K562 (cell line): ENCODE measurements around the gene MYL4. TPM values are rescaled to one million over a fixed set of nuclear protein-coding genes. Genes with fewer than 3 reads are reported as not detected.

ENCODE experiments used
- ATAC-seq: fragments of 200-7000 bp; cut with Tn5 transposase; 3 replicates; pipeline ENCODE4 v1.9.1; 2020; ENCODE audit warnings: moderate library complexity
- BruUV-seq: library from RNA; stranded (reverse); fragments of 400-500 nt; replicated peaks from 2 replicates; lab custom pipeline; 2021; lab: Mats Ljungman, UMichigan
- CTCF ChIA-PET: fragments of 300-600 bp; formaldehyde crosslinking; extraction: SDS; loops from one replicate; lab custom pipeline; 2021; ENCODE audit warnings: low intra/inter-chr PET ratio; lab: Yijun Ruan, JAX
- POLR2A ChIA-PET: fragments of 300-600, 350-650 bp; sonication (Branson Sonifier 250); formaldehyde crosslinking; extraction: SDS; loops from one replicate; lab custom pipeline; 2021; ENCODE audit warnings: antibody characterized with exemption, inconsistent platforms; lab: Yijun Ruan, JAX
- DNase-seq, 4 experiments: peaks; one replicate each; pipeline versions ENCODE4 v3.0.0 to v3.0.0-alpha.2; 2011 to 2018; ENCODE audit warnings: low spot score in 3 of 4, mixed read lengths in 3 of 4; ENCODE audit errors: extremely low read depth in 1 of 4
- FAIRE-seq: peaks from 2 replicates; lab custom pipeline; 2011; peaks lifted over from hg19 to GRCh38; lab: Jason Lieb, UNC
- H2AFZ ChIP-seq: 2 replicates; pipeline ENCODE4 v1.6.0; 2011; ENCODE audit warnings: low read depth, low read length, control low read depth, inconsistent platforms
- H3K27ac ChIP-seq: fragments of 200-600 bp; 3 replicates; pipeline ENCODE4 v1.8.0; 2011; ENCODE audit warnings: low read depth, mild to moderate bottlenecking, control low read depth, inconsistent platforms, low read length, moderate library complexity, mixed read lengths; ENCODE audit errors: extremely low read depth
- H3K27me3 ChIP-seq, 2 experiments: fragments of 300-600 bp in 1 of 2; 2 replicates in 1 of 2; 3 replicates in 1 of 2; pipeline versions ENCODE4 v1.6.0 to v1.8.0; 2011; ENCODE audit warnings: inconsistent platforms in 2 of 2, low read length in 2 of 2, mild to moderate bottlenecking in 1 of 2, mixed read lengths in 1 of 2, moderate library complexity in 1 of 2; ENCODE audit not compliant: control insufficient read depth in 2 of 2, insufficient read depth in 2 of 2
- H3K36me3 ChIP-seq: fragments of 300-600 bp; 3 replicates; pipeline ENCODE4 v1.8.0; 2011; ENCODE audit warnings: mild to moderate bottlenecking, low read length, inconsistent platforms; ENCODE audit not compliant: control insufficient read depth, insufficient read depth
- H3K4me1 ChIP-seq, 2 experiments: fragments of 200-600 bp in 1 of 2; replicated peaks in 1 of 2; 2 replicates in 1 of 2; 3 replicates in 1 of 2; pipeline versions ENCODE4 v1.5.1 to v1.8.0; 2011; ENCODE audit warnings: inconsistent platforms in 2 of 2, low read length in 2 of 2, mild to moderate bottlenecking in 1 of 2, mixed read lengths in 1 of 2, moderate library complexity in 1 of 2; ENCODE audit not compliant: control insufficient read depth in 2 of 2, insufficient read depth in 2 of 2
- H3K4me2 ChIP-seq: 2 replicates; pipeline ENCODE4 v1.6.1; 2011; ENCODE audit warnings: low read length, control low read depth, inconsistent platforms, mixed read lengths; ENCODE audit not compliant: insufficient read depth
- H3K4me3 ChIP-seq: fragments of 200-600 bp; sonication (generic), shearing (Covaris generic); 2 replicates; pipeline ENCODE4 v1.5.1; 2016; ENCODE audit warnings: control low read depth, inconsistent platforms
- H3K79me2 ChIP-seq: fragments of 200-600 bp; 3 replicates; pipeline ENCODE4 v1.8.0; 2011; ENCODE audit warnings: low read length, inconsistent platforms; ENCODE audit not compliant: control insufficient read depth, insufficient read depth
- H3K9ac ChIP-seq, 2 experiments: 2 replicates each; pipeline versions ENCODE4 v1.6.0 to v1.6.1; 2011; ENCODE audit warnings: low read depth in 2 of 2, low read length in 2 of 2, control low read depth in 1 of 2, inconsistent platforms in 1 of 2, mild to moderate bottlenecking in 1 of 2, mixed read lengths in 1 of 2; ENCODE audit not compliant: insufficient read depth in 1 of 2
- H3K9me1 ChIP-seq: one replicate; pipeline ENCODE4 v1.6.0; 2011; ENCODE audit warnings: inconsistent platforms, mild to moderate bottlenecking, low read length, moderate library complexity; ENCODE audit not compliant: control insufficient read depth, insufficient read depth
- H3K9me3 ChIP-seq: replicated peaks from 2 replicates; pipeline ENCODE4 v1.5.1; 2011; ENCODE audit warnings: low read depth, low read length, inconsistent platforms; ENCODE audit not compliant: control insufficient read depth, insufficient read depth
- H4K20me1 ChIP-seq: replicated peaks from 2 replicates; pipeline ENCODE4 v1.6.1; 2011; ENCODE audit warnings: low read length, inconsistent platforms, mixed read lengths; ENCODE audit not compliant: control insufficient read depth, insufficient read depth
- POU5F1 ChIP-seq: fragments of 150-350 bp; IDR thresholded peaks from 2 replicates; pipeline ENCODE4 v1.6.1; 2014; ENCODE audit warnings: borderline replicate concordance, low read length, low read depth, mild to moderate bottlenecking; ENCODE audit not compliant: partially characterized antibody
- WGBS: fragments of 100-300 bp; shearing (Covaris generic); methylation state at CpG from one replicate; pipeline ENCODE4 v1.1.6; 2016; ENCODE audit warnings: low coverage, mixed read lengths; ENCODE audit not compliant: insufficient coverage; ENCODE audit errors: missing lambda C conversion rate; 5-methylcytosine and 5-hydroxymethylcytosine counted together
- in situ Hi-C: fragments of 300-500 bp; cut with MboI; formaldehyde crosslinking; loops from 4 replicates; pipeline ENCODE4 v1.15.0; 2018; ENCODE audit warnings: inconsistent platforms, mixed read lengths
- intact Hi-C: fragments of 100-400 bp; cut with micrococcal nuclease; formaldehyde crosslinking; loops from 2 replicates; pipeline ENCODE4 v1.14.2; 2022
- polyA plus RNA-seq, 8 experiments: library from polyadenylated mRNA; depleted of rRNA in 4 of 8; stranded (reverse) in 5 of 8; unstranded in 3 of 8; fragments of >200 nt; fragmentation: Nextera tagmentation in 2 of 8; fragmentation: Illumina TruSeq in 1 of 8; extraction: Ambion mirVana in 2 of 8; extraction: Trizol in 1 of 8; gene quantifications; 2 replicates each; pipeline versions ENCODE4 v1.2.1 to v1.2.3, GENCODE V29; 2011 to 2014; ENCODE audit warnings: inconsistent platforms in 1 of 8, missing spikeins in 1 of 8
- total RNA-seq, 7 experiments: library from RNA; depleted of rRNA in 6 of 7; stranded (reverse); fragments of >200 nt in 6 of 7; fragmentation: Illumina TruSeq in 2 of 7; extraction: Trizol in 2 of 7; gene quantifications; 2 replicates each; pipeline versions ENCODE4 v1.2.1 to v1.2.3, GENCODE V29; 2011 to 2021; ENCODE audit warnings: low replicate concordance in 1 of 7
- TF ChIP-seq, protein P1 (sequence below): fragments of 250-450 bp; sonication (Bioruptor Pico); IDR thresholded peaks from 2 replicates; pipeline ENCODE4 v1.8.0; 2022; ENCODE audit warnings: moderate library complexity, mild to moderate bottlenecking, inconsistent platforms

Gene MYL4
- total and polyA plus RNA-seq, 9 of the 15 experiments (the other 6 are each of a cell fraction or from before 2014, with no cell fraction given) = 117 to 423 (median 221) TPM

DNA sequence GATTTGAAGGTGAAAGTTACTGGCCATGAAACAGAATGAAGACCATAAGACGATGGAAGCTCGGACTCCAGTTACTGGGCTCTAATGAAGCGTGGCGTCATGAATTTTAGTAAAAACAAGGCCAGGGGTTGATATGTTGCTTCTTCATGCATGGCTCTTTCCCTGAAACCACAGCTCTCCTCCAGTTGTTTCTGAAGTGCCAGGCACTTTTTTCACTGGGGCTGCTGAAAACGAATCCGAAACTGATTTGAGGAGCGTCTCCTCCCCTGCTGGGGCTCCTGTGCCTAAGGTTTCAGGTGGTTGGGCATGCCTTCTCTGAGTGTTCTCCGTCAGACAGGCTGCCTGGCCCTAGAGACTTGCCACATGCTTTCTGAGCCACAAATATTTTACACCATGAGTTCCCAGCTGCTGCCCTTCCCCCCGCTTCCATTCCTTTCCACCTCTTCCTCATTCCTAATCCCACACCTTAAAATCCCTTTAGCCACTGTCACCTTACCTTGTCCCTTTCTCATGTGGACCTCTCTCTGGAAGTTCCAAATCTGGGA lies 3.7 kb upstream of the MYL4 start:
- H3K4me3 ChIP-seq = no peak overlapping the region
- POLR2A ChIA-PET = interaction anchor here (0.6 to 1.4 kb wide), 2 partner anchors 15 to 52 kb away, joined by 3 to 8 read pairs; no protein-coding TSS in a partner anchor
- BruUV-seq = no TSS peak

More for the DNA sequence above, 3.7 kb upstream of the MYL4 start:
- FAIRE-seq (no peak), DNase-seq (no peak), ATAC-seq (no peak)
- peak overlapping the region; percentile 36; the same call in 1 of the 3 replicates for H3K27ac ChIP-seq
- in situ Hi-C loops = no loop called here
- no peak overlapping the region; the same call in 1 of the 2 replicates for H3K4me2 ChIP-seq
- H3K4me1 ChIP-seq = peaks cover 23 to 31% of the 10 kb centered on the region in 2 experiments
- H3K36me3 ChIP-seq = no peaks in the 10 kb centered on the region; the same call in 2 of the 3 replicates
- TF ChIP-seq POU5F1 = no peak
- TF ChIP-seq, protein P1, sequence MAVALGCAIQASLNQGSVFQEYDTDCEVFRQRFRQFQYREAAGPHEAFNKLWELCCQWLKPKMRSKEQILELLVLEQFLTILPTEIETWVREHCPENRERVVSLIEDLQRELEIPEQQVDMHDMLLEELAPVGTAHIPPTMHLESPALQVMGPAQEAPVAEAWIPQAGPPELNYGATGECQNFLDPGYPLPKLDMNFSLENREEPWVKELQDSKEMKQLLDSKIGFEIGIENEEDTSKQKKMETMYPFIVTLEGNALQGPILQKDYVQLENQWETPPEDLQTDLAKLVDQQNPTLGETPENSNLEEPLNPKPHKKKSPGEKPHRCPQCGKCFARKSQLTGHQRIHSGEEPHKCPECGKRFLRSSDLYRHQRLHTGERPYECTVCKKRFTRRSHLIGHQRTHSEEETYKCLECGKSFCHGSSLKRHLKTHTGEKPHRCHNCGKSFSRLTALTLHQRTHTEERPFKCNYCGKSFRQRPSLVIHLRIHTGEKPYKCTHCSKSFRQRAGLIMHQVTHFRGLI (CRISPR knock-in tag) = peak; percentile 96; the same call in 1 of the 2 replicates
- CTCF ChIA-PET = no interaction called here
- H3K9me3 ChIP-seq = no peaks in the 10 kb centered on the region
- H3K27me3 ChIP-seq = no peaks in the 10 kb centered on the region
- WGBS = 81% methylated on average over 9 of the region's 9 CpGs
- intact Hi-C loops = no loop called here
- peak overlapping the region; percentile 95 for H2AFZ ChIP-seq
- H4K20me1 ChIP-seq = no peaks in the 10 kb centered on the region
- peaks cover 20% of the 10 kb centered on the region for H3K79me2 ChIP-seq
- H3K9ac ChIP-seq = peak overlapping the region in 1 of 2 experiments; percentile 57; a peak in 1 of 4 replicates
- H3K9me1 ChIP-seq = no peaks in the 10 kb centered on the region
